ENCODE data around the gene ATG3. TPM values are rescaled to one million over a fixed set of nuclear protein-coding genes. Genes with fewer than 3 reads are reported as not detected.
"Not testable (repeated sequence)": the region's sequence is repeated elsewhere in the genome, so short reads cannot be mapped to it uniquely, and the experiment has no call there.

ATG3 gene
- total RNA-seq: 33.4 TPM

GRCh38 chr3:112561734-112562529 lies at the start of gene ATG3, which contains the start of gene SLC35A5:
Gene ATG3 (minus strand): TSS chr3:112561962. CDS start chr3:112561528, 434 bp downstream.
Gene SLC35A5 (plus strand): TSS chr3:112562045. CDS start chr3:112563404, 1,359 bp downstream.
- peak; percentile 98 for DNase-seq

DNA sequence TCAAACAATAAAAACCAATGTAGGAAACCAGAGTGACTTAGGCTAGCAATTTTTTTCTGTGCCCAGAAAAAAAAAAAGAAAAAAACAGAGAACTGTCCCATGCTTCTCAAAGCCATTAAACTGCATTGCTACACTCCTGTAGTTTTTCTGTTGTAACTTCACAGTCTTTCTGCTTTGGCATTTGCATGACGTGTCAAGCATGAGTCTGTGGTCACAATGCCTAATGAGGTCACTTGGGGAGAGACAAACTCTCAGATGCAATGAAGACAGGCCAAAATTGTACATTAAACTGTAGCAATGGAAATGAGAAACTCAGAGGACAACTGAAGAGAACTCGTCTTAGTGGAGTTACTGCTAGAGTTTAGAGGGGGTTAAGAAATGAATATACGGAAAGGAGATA lies 48.4 kb upstream of the ATG3 start:
- DNase-seq: no peak

GRCh38 chr3:112607863-112608262 lies 46.1 kb upstream of the ATG3 start:
- DNase-seq: no peak

- no peak for DNase-seq
These were observed 44.3 kb upstream of the ATG3 start for GRCh38 chr3:112606098-112606497.

- peak; percentile 20 for DNase-seq
These were observed 43.5 kb upstream of the ATG3 start for GRCh38 chr3:112605285-112605684.

- no peak for DNase-seq
These were observed 42.8 kb upstream of the ATG3 start for GRCh38 chr3:112604536-112604935.

GRCh38 chr3:112602217-112602838 lies 40.6 kb upstream of the ATG3 start:
- DNase-seq: no peak

DNA sequence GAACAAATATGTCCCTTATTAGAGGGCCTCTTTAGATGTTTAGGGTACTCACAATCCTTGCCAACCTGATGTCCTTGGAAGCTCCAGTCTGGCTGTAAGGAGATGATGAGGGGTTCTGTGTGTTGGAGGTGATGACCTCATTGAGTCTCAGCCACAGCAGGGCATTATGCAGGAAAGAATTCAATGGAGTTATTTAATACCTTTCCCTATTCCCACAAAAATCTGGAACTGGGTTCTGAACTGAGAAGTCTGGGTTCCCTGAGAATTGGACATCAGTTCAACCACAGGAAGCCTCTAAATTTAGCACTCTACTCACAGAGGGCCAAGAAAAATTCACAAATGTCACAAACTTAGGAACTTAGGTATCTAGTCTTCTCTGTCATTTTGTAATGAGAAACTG lies 37.0 kb upstream of the ATG3 start:
- DNase-seq: no peak

DNA sequence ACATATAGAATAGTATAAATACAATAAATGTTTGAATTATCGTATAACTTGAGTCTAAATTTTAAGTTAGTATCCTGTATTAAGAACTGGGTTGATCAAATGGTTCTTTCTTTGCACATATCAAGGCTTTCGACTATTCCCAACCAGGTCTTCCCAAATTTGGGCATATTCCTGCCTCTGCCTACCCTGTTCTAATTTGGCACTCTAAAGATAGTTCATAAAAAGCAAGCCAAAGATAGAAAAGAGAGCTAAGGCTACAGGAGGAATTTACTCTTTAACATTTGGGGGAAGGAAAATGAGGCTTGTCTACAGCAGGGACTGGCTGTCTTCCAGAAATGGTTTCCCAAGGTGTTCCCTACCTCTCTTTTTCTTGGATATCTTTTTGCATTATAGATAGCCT lies 36.2 kb upstream of the ATG3 start:
- no peak for DNase-seq

GRCh38 chr3:112594856-112595255 lies 33.1 kb upstream of the ATG3 start:
- no peak for DNase-seq

GRCh38 chr3:112593258-112593657 lies 31.5 kb upstream of the ATG3 start:
- no peak for DNase-seq

DNA sequence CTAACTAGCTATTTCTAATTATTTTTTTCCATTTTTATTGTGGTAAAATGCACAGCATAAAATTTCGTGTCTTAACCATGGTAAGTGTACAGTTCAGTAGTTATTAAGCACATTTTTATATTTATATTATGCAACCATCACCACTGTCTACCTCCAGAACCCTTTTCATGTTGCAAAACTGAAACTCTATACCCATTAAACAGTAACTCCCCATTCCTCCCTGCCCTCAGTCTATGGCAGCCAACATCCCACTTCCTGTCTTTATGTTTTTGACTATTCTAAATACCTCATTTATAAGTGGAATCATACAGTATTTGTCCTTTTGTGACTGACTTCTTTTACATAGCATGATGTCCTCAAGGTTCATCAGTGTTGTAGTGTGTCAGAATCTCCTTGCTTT lies 25.6 kb upstream of the ATG3 start:
- DNase-seq: no peak

GRCh38 chr3:112585782-112586181 lies 24.0 kb upstream of the ATG3 start:
- no peak for DNase-seq

DNA sequence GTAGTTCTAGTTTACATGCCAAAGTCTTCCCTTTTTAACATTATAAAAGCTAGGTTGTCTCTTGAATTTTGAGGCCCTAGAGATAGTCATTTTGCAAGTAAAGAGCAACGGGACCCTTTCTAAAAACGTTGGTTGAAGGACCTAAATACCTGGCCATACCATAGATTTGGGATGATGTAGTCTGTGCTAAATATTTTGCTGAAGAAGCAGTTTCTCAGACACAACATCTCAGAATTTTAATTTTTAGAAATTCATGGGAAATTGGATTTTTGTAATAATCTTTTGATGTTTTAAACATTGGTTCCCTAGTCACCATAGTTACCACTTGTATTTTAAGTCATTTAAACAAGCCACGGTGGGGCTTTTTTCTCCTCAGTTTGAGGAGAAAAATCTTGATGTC lies 21.3 kb upstream of the ATG3 start:
- DNase-seq: no peak

- no peak for DNase-seq
These were observed 20.6 kb upstream of the ATG3 start for GRCh38 chr3:112582244-112582874.

GRCh38 chr3:112579697-112580096 lies 17.9 kb upstream of the ATG3 start:
- DNase-seq: no peak

GRCh38 chr3:112579232-112579631 lies 17.5 kb upstream of the ATG3 start:
- DNase-seq: no peak

DNA sequence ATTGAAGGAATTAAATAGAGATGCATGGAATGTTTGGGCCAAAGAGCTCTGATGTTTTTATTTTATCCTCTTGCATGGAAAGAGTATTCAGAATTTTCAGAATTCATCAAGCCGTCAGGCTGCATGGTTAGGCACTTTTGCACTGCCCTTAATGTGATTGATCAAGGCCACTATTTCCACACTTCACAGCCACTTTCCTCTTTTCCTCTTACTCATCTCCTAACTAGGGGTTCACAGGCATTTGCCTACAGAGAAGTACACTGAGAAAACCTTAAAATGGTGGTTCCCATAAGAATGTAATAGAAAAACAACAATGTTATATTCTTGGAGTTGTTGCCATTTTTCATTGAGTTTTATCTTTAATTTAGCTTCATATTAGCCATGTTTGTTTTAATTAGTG lies 10.9 kb upstream of the ATG3 start:
- no peak for DNase-seq

DNA sequence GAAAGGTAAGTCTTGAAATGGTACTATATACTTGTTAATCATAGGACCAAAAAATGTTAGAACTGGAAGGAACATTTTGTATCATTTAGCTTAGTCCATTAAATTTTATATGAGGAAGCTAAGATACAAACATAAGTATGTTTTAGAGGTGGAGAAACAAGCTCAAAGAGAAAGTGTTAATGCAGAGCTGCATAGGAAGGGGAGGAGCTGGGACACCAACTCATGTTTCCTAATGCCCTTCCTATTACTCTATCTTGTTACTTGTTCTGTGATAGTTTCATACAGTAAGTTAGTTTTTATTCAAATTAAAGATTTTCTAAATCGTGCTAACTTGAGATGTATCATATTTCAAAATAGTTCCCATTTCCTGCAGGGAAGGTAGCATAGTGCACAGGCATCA lies 7.5 kb upstream of the ATG3 start:
- DNase-seq: no peak

- no peak for DNase-seq
These were observed 6.9 kb upstream of the ATG3 start for GRCh38 chr3:112568642-112569041.

GRCh38 chr3:112564940-112565305 lies 3.2 kb upstream of the ATG3 start:
- no peak for DNase-seq

DNA sequence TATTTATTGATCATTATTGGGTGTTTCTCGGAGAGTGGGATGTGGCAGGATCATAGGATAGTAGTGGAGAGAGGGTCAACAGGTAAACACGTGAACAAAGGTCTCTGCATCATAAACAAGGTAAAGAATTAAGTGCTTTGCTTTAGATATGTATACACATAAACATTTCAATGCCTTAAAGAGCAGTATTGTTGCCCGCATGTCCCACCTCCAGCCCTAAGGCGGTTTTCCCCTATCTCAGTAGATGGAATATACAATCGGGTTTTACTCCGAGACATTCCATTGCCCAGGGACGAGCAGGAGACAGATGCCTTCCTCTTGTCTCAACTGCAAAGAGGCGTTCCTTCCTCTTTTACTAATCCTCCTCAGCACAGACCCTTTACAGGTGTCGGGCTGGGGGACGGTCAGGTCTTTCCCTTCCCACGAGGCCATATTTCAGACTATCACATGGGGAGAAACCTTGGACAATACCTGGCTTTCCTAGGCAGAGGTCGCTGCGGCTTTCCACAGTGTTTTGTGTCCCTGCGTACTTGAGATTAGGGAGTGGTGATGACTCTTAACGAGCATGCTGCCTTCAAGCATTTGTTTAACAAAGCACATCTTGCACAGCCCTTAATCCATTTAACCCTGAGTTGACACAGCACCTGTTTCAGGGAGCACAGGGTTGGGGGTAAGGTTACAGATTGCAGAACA lies 2.6 kb upstream of the ATG3 start:
- not testable (repeated sequence) for DNase-seq

GRCh38 chr3:112561484-112561733 lies 353 bp downstream of the ATG3 start:
- DNase-seq: no peak

All from occipital lobe (tissue), 2 donors.